ENCODE data around the gene IP6K3.

Gene IP6K3

GRCh38 chr6:33758815-33759216 is 12.1 kb upstream of the IP6K3 start:
- DNase-seq = no peak

DNA sequence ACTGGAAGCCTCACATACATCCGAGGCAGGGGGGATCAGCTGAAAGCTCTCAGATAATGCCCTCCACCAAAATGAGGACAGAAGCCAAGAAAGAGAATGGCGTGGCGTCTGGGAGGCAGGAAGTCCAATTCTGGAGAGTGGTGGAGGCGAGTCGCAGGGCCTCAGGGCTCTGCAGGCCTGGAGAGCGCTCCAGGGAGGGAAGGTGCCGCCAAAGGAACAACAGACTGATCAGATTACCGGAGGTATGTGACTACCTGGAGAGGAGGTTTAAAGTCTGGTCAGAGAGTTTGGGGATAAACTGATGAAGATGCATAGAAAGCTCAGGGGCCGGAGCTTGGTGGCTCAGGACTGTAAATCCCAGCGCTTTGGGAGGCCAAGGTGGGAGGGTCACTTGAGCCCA is 11.2 kb upstream of the IP6K3 start:
- no peak for DNase-seq

- DNase-seq = no peak
Observed at GRCh38 chr6:33757113-33757512, 10.4 kb upstream of the IP6K3 start.

DNA sequence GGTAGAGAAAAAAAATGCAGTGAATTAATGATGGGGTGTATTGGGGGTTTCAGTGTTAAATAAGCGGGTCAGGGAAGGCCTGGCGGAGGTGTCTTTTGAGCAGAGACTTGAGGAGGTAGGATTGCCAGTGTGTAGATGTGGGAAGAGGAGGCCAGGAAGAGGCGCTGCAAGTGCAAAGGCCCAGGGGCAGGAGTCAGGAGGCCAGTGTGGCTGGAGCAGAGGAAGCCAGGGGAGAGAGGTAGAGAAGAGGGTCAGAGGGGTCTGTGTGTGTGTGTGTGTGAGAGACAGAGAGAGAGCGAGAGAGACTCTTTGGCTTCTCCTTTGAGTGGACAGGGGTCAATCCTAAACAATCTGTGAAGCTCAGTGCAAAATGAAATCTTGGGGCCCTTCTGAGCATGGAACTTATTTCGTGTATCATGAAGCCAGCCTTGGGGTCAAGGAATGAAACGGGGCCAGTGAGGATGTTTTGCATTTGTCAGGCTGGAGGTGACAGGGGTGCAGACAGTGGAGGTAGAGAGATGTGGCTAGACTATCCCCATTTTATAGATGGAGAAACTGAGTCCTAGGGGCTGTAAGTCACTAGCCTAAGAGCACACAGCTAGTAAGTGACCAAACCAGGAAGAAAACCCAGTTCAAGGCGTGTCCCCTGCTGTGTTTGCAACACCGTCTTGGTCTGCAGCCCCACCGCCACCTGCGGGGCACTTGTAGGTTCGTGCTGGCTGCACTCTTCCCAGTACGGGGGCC is 9.7 kb upstream of the IP6K3 start:
- DNase-seq = no peak

DNA sequence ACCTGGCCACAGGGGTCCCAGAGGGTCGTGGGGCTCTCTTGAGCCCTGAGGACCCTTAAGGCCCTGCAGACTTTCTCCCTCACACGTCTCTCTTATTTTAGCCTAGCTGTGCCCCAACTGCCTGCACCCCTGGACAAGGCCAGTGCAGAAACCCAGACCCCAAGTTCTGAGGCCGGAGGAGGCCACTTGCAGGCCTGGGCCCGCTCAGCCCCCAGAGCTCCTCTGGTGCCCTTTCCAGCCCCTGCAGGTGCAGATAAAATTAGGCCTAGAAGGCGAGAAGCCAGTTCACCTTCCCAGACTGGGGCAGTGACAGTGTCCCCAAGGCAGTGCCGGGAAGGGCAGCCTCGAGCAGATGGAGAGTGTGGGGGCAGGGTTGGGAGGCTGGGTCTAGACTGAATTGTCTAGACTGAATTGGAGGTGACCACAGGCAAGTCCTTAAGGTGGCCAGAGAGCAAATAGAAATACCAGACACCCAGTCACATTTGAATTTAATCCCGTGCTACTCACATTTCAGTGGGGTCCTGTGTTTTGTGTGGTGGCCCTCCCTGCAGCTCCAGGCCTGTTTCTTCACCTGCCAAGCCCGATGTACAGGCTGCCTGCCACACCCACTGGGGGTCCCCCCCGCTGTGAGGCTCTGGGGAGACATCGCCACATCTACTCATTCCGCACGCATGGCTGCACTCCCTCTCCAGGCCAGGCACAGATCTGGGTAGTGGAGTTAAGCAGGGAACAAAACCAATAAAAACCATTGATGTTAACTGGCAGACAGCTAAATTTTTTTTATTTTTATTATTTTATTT is 8.6 kb upstream of the IP6K3 start:
- no peak for DNase-seq

- DNase-seq = no peak
Observed at GRCh38 chr6:33754222-33754621, 7.5 kb upstream of the IP6K3 start.

DNA sequence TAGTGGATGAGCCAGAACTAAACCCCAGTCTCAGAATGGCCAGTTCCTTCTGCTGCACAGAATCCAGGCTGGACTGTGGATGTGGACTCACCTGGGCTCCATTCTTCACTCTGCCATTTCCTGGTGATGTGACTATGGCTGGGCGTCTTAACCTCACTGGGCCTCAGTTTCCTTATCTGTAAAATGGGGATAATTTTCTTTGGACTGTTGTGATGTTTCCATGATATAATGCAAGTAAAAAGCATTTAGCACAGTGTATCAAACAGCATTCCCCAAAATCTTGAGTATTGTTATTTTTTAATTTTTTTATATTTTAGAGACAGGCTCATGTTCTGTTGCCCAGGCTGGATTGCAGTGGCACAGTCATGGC is 5.9 kb upstream of the IP6K3 start:
- DNase-seq = no peak

- peak; percentile 90 for DNase-seq
Observed at GRCh38 chr6:33751771-33752645, 5.3 kb upstream of the IP6K3 start.

- DNase-seq = no peak
Observed at GRCh38 chr6:33750244-33750991, 3.7 kb upstream of the IP6K3 start.

DNA sequence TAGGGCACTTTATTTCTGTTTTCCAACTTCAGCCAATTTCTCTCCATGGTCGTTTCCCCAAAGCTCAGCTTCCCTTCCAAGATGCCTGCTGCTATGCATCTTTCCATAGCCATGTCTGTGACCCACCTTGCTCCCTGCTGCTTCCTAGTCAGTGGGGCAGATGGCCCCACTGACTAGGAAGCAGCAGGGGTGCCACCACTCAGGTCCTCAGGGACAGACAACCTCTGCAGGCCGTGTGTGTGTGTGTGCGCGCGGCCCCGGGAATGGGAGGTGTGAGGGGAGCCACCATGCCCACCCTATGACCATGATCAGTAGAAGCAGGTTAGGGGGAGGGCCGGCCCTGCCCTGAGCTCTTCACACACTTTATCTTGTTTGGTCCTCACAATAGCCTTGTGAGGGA is 2.7 kb upstream of the IP6K3 start:
- DNase-seq = no peak

- DNase-seq = peak; percentile 57
Observed at GRCh38 chr6:33748841-33749240, 2.1 kb upstream of the IP6K3 start.

DNA sequence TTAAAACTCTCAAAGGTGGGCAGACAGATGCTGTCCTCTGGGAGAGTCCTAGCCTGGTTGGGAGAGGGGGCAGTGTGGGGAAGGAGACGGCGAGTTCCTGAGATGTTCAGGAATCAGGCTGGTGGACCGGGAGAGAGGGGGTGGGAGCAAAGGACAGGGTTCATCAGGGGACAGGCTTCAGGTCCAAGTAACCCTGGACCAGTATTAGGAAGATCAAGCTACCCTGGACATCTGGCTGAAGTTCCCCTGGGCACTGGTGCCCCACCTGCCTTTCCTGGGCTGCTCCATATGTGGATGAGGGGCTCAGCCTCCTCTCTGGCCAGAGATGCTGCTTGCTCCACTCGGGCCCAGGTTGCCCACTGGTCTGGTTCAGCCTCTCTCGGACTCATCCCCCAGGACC is 1.1 kb upstream of the IP6K3 start:
- no peak for DNase-seq

- no peak for DNase-seq
Observed at GRCh38 chr6:33746036-33746600, 587 bp downstream of the IP6K3 start.

DNA sequence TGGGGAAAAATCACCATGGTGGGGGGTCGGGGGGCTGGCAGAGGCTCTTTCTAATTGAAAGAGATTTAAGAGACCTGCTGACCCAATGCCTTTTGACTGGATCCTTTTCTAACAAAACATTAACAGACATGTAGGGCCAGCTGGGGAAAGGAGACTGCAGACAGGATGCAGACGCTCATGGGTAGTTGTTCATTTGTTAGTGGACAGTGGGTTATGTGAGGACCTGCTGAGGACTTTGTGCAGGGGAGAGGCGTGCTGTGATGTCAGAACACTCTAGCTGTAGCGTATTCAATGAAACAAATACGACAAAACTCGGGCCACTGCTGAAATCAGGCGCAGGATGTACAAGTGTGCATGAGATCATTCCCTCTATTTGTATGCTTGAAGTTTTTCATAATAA is 1.2 kb downstream of the IP6K3 start:
- no peak for DNase-seq

DNA sequence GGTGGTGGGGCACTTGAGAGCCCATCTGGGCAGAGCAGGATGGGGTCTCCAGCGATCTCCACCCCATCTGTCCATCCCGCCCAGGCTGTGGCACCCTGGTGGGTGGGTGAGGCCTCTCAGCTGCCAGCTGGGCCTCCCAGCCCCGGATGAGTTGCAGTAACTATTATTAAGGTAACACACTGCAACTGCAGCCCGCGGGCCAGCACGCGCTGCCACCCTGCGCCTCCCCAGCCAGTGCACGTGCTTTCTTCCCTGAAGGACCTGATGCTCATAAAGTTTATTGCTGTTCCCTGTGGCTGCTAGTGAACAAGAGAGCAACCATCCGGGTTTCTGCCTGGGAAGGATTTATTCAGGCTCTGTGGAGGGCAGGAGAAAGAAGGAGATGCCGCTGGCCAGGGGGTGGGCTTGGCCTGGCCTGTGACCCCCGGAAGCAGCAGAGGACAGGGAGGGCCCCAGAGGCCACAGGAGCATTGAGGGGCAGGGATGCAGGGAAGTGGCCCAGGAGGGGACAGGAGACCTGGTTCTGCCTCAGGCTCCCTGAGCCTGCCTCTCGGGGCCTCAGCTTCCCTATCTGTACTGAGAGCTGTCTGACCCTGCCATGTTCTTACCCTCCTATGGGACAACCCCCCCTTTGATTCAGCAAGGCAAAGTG is 1.7 kb downstream of the IP6K3 start:
- DNase-seq = peak; percentile 91

GRCh38 chr6:33744001-33744848 is 2.5 kb downstream of the IP6K3 start:
- peak; percentile 86 for DNase-seq

DNA sequence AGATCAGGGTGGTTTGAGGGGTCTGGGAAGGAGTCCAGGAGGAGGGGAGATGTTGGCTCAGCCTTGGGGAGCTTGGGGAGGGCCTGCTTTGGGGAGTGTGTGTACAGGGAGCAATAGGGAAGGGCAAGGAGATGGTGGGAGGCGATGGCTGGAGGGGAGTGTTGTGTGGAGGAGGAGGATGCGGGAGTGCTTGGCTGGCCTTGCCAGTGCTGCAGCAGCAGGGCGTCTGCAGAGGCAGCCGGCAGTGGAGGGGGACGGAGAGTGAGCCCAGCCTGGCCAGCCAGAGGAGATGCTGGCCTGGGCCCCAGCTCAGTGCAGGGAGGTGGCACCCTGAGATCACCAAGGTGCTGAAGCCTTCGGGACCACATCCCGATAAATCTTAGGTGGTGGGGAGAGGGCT is 3.9 kb downstream of the IP6K3 start:
- no peak for DNase-seq

DNA sequence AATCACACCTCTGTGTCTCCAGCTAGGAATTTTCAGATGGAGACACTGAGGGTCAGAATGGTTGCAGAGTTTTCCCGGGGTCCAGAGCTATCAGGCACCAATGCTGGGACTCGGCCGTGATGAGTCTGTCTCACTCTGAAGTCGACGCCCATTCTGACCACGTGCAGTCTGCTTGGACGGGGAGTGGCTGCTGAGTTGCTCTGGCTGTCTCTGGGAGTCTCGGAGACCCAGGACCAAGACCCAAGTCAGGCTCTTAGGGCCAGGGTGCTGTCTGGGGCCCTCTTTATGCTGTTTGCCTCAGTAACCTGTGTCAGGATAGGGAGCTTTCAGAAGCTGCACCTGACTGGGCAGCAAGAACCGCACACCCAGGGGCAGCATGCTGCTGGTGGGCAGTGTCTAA is 4.6 kb downstream of the IP6K3 start:
- no peak for DNase-seq

DNA sequence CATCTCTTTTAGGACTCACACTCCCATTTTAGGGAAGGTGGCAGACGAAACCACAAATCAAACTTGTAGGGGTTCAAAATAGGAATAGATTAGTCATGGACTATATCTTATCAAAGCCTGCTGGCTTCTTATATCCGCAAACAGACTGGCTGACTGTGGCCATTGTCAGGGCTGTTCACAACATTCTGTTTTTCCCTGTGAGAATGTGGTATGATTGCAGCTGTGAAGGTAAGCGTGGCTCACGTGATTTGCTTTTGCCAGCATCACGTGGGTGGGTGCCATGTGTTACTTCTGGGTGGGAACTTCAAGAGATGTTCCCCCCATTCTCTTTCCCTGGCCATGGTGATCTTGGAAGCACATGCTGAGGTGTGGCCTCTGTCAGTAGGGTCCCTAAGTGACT is 5.9 kb downstream of the IP6K3 start:
- DNase-seq = no peak

DNA sequence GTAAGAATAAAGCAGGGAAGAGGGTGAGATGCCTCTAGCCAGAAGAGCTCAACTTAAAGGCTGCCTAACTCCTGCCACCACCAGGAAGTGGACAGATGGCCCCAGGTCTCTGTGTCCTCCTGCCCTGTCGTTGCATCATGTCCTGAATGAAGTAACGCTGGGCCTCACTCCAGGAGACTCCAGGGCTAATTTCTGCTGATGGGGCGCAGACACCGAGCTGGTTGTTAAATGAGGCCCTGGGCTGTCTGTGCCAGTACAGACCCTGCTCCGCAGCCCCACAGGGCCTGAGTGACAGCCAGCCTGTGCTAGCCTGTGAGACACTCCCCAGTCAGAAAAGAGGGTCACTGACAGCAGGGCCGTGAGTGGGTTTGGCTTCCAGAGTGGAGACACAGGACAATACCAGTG is 6.5 kb downstream of the IP6K3 start:
- DNase-seq = no peak

DNA sequence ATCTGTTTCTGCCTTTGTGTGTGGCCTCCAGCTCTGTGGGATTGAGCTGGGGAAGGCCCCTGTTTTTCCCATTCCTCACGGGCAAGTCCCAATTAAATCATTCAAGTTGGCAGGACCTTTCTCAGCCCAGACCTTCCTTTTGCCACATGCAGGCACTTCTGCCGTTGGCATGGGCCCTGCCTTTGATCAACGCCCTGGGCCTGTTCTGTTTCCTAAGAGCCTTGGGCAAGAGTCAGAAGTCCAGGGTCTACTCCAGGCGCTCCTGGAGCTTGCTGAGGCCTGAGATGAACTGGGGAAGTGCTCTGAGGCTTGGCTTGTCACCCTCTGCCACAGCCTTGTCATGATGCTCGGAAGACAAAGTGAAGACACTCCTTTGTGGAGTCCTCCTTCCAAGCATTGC is 7.1 kb downstream of the IP6K3 start:
- DNase-seq = no peak
